Measurements from ENCODE around the gene HSD11B1L.

- TF ChIP-seq, protein P1, sequence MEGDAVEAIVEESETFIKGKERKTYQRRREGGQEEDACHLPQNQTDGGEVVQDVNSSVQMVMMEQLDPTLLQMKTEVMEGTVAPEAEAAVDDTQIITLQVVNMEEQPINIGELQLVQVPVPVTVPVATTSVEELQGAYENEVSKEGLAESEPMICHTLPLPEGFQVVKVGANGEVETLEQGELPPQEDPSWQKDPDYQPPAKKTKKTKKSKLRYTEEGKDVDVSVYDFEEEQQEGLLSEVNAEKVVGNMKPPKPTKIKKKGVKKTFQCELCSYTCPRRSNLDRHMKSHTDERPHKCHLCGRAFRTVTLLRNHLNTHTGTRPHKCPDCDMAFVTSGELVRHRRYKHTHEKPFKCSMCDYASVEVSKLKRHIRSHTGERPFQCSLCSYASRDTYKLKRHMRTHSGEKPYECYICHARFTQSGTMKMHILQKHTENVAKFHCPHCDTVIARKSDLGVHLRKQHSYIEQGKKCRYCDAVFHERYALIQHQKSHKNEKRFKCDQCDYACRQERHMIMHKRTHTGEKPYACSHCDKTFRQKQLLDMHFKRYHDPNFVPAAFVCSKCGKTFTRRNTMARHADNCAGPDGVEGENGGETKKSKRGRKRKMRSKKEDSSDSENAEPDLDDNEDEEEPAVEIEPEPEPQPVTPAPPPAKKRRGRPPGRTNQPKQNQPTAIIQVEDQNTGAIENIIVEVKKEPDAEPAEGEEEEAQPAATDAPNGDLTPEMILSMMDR (IDR thresholded peaks at IDR 0.05; ENCODE audit: insufficient read depth, low read depth, low read length) = no peak
- no peak for TF ChIP-seq EZH2 (IDR thresholded peaks at IDR 0.05; ENCODE audit: insufficient read depth, low read length)
These were observed 37.9 kb downstream of the HSD11B1L start for GRCh38 chr19:5718579-5719273.

Data from astrocyte (in vitro differentiated cells and primary cell).